HG03025 (cell line): Measurements from ENCODE around the gene TXNDC11.
A peak's percentile ranks its signal among the peaks of the same experiment; 100 is the strongest.

Experiments
- ATAC-seq: cut with Tn5 transposase; IDR thresholded peaks from one replicate; pipeline ENCODE4 v1.9.1; 2021; ENCODE audit warnings: mild to moderate bottlenecking, moderate library complexity; ENCODE audit not compliant: unreplicated experiment, low FRiP score

Gene TXNDC11

DNA sequence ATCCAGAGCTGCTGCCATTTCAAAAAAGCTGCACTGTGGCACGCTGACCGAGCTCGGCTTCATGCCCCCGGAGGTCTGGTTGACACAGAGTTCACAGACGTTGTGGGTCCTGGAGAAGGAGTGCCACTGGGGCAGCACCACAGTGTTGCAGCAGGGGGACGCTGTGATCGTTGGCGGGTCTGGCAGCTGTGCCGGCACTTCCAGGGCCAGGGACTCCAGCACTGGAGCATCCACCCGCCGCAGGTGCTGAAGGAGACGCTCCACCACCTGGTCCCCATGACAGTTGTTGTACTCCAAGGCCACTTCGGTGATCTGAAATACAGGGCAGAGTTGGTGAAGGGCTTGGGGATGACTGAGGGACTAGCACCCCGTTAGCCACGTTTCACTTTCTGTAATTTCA, 50.9 kb downstream of the TXNDC11 start:
- ATAC-seq: no peak

DNA sequence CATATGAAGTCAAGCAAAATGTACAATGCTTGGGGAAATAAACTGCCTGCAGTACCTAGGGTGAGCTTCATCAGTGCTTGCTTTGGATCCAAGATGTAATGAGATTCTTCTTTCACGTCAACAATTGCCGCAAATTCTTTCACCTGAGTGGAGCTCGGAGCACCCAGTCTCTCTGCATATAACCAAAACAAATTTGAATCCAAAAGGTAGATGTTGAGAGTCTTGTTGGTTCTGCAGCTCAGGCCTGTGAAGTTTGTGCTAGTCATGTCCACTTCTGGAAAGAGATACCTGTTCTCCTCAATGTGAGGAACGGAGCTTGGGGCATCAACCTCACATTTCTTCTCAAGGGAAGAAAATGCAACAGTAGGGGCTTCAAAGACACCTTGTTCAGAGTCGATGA, 51.4 kb downstream of the TXNDC11 start:
- no peak for ATAC-seq

GRCh38 chr16:11689031-11689840, 53.4 kb downstream of the TXNDC11 start:
- no peak for ATAC-seq

- no peak for ATAC-seq
Observed at GRCh38 chr16:11688520-11688886, 54.2 kb downstream of the TXNDC11 start.

DNA sequence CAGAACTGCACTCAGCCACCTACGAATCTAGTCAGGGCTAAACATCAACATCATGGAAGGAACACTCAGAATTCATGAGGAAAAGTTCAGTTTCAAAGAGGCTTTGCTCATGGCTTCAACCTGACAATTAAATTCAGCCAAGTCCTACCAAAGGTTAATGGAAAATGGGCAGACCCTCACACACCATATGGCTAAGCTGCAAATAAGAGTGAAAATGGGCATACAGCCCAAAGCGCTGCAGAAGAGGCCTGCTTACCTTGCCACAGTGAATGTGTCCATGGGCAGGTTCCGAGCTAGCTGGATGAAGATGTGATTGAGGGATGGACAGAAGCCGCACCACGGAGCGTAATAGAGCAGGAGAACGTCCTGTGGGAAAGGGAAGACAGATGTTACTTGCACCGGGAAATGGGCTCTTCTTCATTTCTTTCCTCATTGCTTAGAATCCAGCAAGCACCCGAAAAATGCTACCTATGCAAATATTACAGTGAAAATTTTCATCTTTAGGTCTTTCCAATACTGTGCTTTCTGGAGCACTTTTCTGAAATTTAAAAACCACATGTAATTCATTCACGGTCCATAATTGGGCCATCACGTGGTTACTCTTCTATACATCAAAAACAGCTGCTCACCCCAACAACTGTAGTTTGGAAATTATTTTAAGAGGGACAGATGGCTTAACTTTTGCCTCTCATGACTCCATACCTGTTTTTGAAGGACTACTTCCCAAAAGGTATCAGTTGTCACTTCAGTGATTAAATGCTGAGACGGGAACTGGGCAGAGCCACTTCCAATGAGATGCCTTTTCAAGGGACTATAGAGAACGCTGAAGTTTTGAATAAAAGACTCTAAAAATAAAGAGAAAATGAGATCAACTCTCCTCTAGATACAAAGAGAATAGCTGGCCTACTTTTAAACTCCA, 54.8 kb downstream of the TXNDC11 start:
- no peak for ATAC-seq

GRCh38 chr16:11686713-11687380, 55.8 kb downstream of the TXNDC11 start:
- ATAC-seq: no peak

GRCh38 chr16:11685844-11686618, 56.6 kb downstream of the TXNDC11 start:
- ATAC-seq: no peak

DNA sequence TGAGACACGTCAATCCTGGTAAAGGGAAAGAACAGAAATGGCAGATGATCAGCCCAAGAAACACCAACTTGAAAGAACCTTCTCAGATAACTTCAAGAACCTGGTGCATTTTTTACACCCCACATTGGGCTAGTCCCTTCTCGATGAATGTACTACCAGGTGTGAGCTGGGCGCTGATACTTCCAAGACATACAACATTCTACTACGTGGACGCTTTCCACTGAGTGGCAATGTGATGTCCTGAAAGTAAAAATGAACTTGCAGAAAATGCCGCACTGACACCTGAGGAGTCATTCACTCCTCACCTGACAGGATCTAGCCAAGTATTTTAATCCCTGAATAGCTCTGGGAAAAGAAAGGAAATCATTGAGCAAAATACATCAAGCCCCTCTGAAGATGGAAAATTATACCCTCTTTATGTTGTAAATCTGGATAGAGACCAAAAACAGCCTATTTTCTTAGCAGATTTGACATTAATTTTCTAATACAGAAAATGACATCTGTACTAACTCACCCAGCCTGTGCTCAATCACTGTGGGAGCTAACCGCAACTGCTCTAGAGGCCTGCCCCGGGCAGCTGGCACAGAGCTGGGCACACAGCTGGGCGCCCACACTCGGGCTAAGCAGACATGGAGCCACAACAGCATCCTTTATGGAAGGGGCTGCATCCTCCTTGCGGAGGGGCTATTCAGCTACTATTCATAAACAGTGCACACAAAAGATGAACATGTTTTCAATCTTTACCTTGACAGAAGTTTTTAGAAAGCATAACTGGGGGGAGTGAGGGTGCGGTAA, 58.2 kb downstream of the TXNDC11 start:
- ATAC-seq: no peak

- no peak for ATAC-seq
Observed at GRCh38 chr16:11683145-11683544, 59.5 kb downstream of the TXNDC11 start.

GRCh38 chr16:11682655-11683096, 60.0 kb downstream of the TXNDC11 start:
- ATAC-seq: no peak

GRCh38 chr16:11681976-11682654, 60.5 kb downstream of the TXNDC11 start:
- peak; percentile 48 for ATAC-seq

GRCh38 chr16:11681556-11681955, 61.1 kb downstream of the TXNDC11 start:
- no peak for ATAC-seq

DNA sequence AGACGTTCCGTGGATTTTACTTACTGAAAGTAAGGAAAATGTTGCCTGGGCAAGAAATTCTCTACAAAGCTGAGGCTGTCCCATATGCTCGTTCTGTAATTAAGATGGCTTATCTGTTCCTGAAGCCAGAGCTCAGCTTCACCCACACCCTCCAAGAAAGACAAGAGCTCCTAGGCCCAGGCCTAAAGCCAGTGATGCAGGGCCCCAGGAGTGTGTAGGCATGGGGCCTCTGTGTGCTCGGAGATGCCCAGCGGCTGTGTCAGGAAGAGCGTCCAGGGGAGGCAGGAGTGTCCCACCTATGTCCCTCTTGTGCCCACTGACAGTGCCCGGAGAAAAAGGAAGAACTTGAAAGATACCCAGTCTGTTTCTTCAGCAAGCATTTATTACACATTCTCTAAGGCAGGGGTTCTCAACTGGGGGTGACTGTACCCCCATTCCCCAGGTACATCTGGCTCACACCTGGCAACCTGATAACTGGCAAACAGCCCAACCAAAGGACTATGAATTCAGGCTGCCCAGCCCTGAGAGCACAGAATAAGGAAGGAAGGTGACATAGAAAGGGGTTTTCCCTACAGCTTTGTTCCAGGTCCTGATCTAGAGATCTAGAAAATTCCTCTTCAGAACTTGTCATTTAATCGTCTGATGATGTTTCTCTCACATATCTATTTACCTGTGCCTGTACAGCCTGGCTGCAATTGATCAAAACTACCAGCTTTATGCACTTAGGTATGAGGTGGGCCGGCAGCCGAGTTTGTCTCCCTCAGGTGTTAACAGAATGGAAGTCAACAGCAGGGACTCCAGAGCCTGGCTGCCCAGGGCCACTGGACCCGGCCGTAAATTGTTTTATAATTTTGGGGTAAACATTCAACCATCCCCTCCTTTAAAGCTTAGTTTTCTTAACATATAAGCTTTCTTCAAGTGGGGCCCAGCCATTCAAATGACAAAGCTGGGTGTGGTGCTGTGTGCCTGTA, 62.4 kb downstream of the TXNDC11 start:
- no peak for ATAC-seq

GRCh38 chr16:11679250-11679649, 63.4 kb downstream of the TXNDC11 start:
- ATAC-seq: no peak

DNA sequence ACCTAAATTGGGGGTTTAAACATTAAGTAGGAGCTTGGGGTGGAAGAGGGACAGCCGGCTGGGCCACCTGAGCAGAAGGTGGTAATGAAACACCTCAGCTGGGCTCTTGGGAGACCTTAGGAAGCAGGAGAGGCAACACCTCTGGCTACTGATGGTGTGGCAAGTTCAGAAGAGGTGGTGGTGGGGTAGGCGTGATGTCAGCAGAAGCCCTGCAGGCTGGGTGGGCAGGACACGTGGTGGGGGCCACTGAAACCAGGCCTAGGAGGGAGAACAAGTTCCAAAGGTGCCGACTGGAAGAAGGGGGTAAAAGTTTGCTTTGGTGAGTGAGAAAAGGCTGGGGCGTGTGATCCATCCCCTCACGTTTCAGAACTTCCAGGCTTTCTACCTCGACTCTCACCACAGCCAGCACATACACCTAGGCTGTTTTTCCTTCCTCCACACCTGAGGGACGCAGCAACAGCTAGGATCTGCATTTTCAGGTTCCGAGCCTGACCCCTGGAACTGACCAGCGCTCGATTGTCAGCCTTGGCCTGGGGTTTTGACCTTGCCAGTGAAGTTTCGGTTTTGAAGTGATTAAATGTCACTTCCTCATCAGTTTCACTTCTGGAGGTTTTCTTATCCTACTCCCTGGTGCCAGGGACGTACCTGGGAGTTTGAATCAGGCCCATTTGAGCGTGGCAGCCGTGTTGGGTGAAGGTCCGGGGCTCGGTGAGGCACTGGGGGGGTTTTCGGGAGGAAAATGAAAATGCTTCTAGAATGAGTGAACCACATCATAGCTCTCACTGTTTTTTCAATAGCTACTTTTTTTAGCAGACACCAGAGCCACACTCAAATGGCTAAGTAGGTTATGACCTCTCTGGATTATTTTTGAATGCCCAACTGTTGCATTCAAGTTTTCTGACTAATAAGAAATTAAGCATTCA, 64.4 kb downstream of the TXNDC11 start:
- ATAC-seq: no peak

DNA sequence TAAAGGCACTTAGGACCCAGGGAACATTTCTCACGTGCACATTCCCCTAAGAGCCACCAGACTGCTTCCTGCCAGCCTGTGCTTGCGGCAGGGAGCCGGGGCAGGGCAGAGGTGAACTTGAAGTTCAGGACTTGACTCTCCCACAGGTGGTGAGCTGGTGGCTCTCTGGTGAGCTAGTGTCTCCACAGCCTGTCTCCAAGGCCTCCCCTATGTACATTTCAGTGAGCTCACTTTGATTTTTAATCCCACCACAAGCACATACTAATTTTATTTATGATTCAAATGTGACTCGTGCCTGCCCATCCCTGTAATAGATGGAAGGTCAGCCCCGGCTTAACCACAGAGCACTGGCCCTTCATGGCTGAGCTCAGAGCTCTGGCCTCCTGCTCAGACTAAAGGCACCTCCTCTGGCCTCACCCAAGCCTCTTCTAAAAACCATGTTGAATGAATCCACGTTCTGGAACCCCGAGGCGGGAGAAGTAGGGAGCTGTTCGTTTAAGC, 65.2 kb downstream of the TXNDC11 start:
- no peak for ATAC-seq

- ATAC-seq: no peak
Observed at GRCh38 chr16:11676799-11677198, 65.9 kb downstream of the TXNDC11 start.
